Fibroblast of lung (primary cell): ENCODE data around the gene NOL4L. TPM values are rescaled to one million over a fixed set of nuclear protein-coding genes. Genes with fewer than 3 reads are reported as not detected.
A peak's percentile ranks its signal among the peaks of the same experiment; 100 is the strongest.

Experiments used
- DNase-seq, 2 donors: peaks; one replicate each; pipeline versions ENCODE4 v3.0.0 to v3.0.0-alpha.2; 2010; ENCODE audit warnings: low read depth in 2 of 2
- H2AFZ ChIP-seq: 2 replicates; pipeline ENCODE4 v1.5.1; 2012; ENCODE audit warnings: low read length, control low read depth, inconsistent platforms
- H3K27ac ChIP-seq: 2 replicates; pipeline ENCODE4 v1.5.1; 2011; ENCODE audit warnings: low read length, control low read depth; ENCODE audit not compliant: insufficient read depth
- H3K27me3 ChIP-seq: 2 replicates; pipeline ENCODE4 v1.5.1; 2011; ENCODE audit warnings: mild to moderate bottlenecking, low read length; ENCODE audit not compliant: control insufficient read depth, insufficient read depth
- H3K36me3 ChIP-seq: 2 replicates; pipeline ENCODE4 v1.5.1; 2011; ENCODE audit warnings: low read length; ENCODE audit not compliant: control insufficient read depth, insufficient read depth
- H3K4me1 ChIP-seq: 2 replicates; pipeline ENCODE4 v1.5.1; 2011; ENCODE audit warnings: low read length; ENCODE audit not compliant: control insufficient read depth, insufficient read depth; ENCODE audit errors: extremely low read depth
- H3K4me2 ChIP-seq: 2 replicates; pipeline ENCODE4 v1.5.1; 2011; ENCODE audit warnings: low read length, control low read depth; ENCODE audit not compliant: insufficient read depth; ENCODE audit errors: extremely low read depth
- H3K4me3 ChIP-seq, 4 experiments: fragments of 200-600 bp in 1 of 4; sonication (generic) in 1 of 4; replicated peaks in 1 of 4; 2 replicates each; pipeline ENCODE4 v1.5.1; 2011 to 2016; ENCODE audit warnings: low read length in 4 of 4, low read depth in 3 of 4, mild to moderate bottlenecking in 3 of 4, control low read depth in 2 of 4, inconsistent platforms in 1 of 4, mixed read lengths in 1 of 4; ENCODE audit not compliant: insufficient read depth in 1 of 4; ENCODE audit errors: control extremely low read depth in 1 of 4
- H3K79me2 ChIP-seq: 2 replicates; pipeline ENCODE4 v1.5.1; 2012; ENCODE audit warnings: mild to moderate bottlenecking, low read length, inconsistent platforms; ENCODE audit not compliant: control insufficient read depth, insufficient read depth
- H3K9ac ChIP-seq: 2 replicates; pipeline ENCODE4 v1.5.1; 2011; ENCODE audit warnings: mild to moderate bottlenecking, low read length, control low read depth; ENCODE audit not compliant: insufficient read depth
- H3K9me3 ChIP-seq: 2 replicates; pipeline ENCODE4 v1.5.1; 2012; ENCODE audit warnings: low read depth, low read length; ENCODE audit not compliant: control insufficient read depth, insufficient read depth
- H4K20me1 ChIP-seq: 2 replicates; pipeline ENCODE4 v1.5.1; 2011; ENCODE audit warnings: low read length; ENCODE audit not compliant: control insufficient read depth, insufficient read depth; ENCODE audit errors: extremely low read depth
- EZH2 ChIP-seq: IDR thresholded peaks from 2 replicates; pipeline ENCODE4 v1.5.1; 2012; ENCODE audit warnings: low read length, control low read depth, mild to moderate bottlenecking; ENCODE audit errors: missing control alignments
- polyA plus RNA-seq, 2 donors: library from polyadenylated mRNA; depleted of rRNA in 1 of 2; stranded (reverse) in 1 of 2; unstranded in 1 of 2; fragments of >200 nt; gene quantifications; 2 replicates each; pipeline ENCODE4 v1.2.1, GENCODE V29; 2011 to 2012; ENCODE audit warnings: missing spikeins in 1 of 2
- total RNA-seq: library from RNA; depleted of rRNA; stranded (reverse); fragments of >200 nt; gene quantifications from 2 replicates; pipeline ENCODE4 v1.2.1, GENCODE V29; 2014
- TF ChIP-seq, protein P1 (sequence below), 2 donors: IDR thresholded peaks in 1 of 2; conservative IDR thresholded peaks in 1 of 2; 1 replicate in 1 of 2; 2 replicates in 1 of 2; pipeline ENCODE4 v1.5.1; 2011 to 2012; ENCODE audit warnings: low read length in 2 of 2, control low read depth in 1 of 2, inconsistent platforms in 1 of 2, low read depth in 1 of 2, mild to moderate bottlenecking in 1 of 2

NOL4L gene
- total and polyA plus RNA-seq, 2 donors (not counting 1 experiment from before 2014, with no cell fraction given) = 3.2 to 4.0 TPM

DNA sequence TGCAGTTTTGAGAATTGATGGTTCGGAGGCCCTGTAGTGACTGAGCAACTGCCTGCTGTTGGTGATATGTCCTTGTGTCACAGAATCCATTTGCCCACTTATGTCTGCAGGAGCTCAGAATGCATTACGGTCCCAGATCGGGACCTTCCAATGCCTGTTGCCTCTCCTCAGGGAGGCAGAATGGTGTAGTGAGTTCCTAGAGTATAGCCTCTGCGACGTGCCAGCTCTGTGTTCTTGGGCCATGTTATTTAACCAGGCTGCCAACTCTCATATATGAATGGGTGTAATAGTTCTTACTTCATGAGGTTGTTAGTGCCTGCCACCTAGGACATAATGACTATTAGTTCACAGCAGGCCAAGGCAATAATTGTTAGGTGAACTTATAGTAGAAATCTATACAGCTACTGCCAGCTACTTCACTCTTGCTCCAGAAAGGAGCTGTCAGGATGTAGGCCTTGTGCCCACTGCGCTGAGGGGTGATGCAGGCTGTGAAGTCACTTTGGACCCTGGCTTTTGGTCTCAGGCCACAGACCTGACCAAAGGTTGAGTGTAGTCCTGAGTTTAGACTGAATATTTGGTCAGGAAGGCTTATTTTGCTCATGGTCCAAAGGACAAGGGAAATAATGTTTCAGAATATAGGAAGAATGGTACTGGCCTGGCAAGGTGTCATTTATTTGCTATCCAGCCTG, 144.9 kb downstream of the NOL4L start:
- Histone ChIP-seq H3K9ac (no peak overlapping the region), H3K4me3 (no peak overlapping the region), H3K4me1 (peaks cover 8% of the 10 kb centered on the region), H3K4me2 (no peak overlapping the region), H3K79me2 (no peaks in the 10 kb centered on the region), H3K27ac (no peak overlapping the region), H4K20me1 (no peaks in the 10 kb centered on the region), H3K36me3 (peaks cover 23% of the 10 kb centered on the region), H3K27me3 (no peaks in the 10 kb centered on the region), H2AFZ (no peak overlapping the region), H3K9me3 (no peaks in the 10 kb centered on the region)
- TF ChIP-seq, protein P1, sequence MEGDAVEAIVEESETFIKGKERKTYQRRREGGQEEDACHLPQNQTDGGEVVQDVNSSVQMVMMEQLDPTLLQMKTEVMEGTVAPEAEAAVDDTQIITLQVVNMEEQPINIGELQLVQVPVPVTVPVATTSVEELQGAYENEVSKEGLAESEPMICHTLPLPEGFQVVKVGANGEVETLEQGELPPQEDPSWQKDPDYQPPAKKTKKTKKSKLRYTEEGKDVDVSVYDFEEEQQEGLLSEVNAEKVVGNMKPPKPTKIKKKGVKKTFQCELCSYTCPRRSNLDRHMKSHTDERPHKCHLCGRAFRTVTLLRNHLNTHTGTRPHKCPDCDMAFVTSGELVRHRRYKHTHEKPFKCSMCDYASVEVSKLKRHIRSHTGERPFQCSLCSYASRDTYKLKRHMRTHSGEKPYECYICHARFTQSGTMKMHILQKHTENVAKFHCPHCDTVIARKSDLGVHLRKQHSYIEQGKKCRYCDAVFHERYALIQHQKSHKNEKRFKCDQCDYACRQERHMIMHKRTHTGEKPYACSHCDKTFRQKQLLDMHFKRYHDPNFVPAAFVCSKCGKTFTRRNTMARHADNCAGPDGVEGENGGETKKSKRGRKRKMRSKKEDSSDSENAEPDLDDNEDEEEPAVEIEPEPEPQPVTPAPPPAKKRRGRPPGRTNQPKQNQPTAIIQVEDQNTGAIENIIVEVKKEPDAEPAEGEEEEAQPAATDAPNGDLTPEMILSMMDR (conservative IDR thresholded peaks at IDR 0.05 in 1 of 2, IDR thresholded peaks at IDR 0.05 in 1 of 2; ENCODE audit: low read depth in 1 of 2, low read length in 2 of 2) = no peak
- no peak for TF ChIP-seq EZH2
- DNase-seq = no peak

- no peaks in the 10 kb centered on the region for H3K9me3 ChIP-seq
- peaks cover 30% of the 10 kb centered on the region for H3K36me3 ChIP-seq
- H2AFZ ChIP-seq = no peak overlapping the region
- peak; percentile 29 to 77 for DNase-seq
- TF ChIP-seq, protein P1 (conservative IDR thresholded peaks at IDR 0.05 in 1 of 2, IDR thresholded peaks at IDR 0.05 in 1 of 2; ENCODE audit: low read depth in 1 of 2, low read length in 2 of 2) = peak in 1 of 2 donors; percentile 1
- no peak for TF ChIP-seq EZH2
- H4K20me1 ChIP-seq = no peaks in the 10 kb centered on the region
- H3K27me3 ChIP-seq = no peaks in the 10 kb centered on the region
- H3K27ac ChIP-seq = peak overlapping the region; percentile 37
- H3K4me2 ChIP-seq = no peak overlapping the region
- H3K9ac ChIP-seq = no peak overlapping the region
- H3K4me3 ChIP-seq = no peak overlapping the region
- no peaks in the 10 kb centered on the region for H3K79me2 ChIP-seq
- H3K4me1 ChIP-seq = peaks cover 8% of the 10 kb centered on the region
These were observed 145.9 kb downstream of the NOL4L start for GRCh38 chr20:32439132-32439829.

DNA sequence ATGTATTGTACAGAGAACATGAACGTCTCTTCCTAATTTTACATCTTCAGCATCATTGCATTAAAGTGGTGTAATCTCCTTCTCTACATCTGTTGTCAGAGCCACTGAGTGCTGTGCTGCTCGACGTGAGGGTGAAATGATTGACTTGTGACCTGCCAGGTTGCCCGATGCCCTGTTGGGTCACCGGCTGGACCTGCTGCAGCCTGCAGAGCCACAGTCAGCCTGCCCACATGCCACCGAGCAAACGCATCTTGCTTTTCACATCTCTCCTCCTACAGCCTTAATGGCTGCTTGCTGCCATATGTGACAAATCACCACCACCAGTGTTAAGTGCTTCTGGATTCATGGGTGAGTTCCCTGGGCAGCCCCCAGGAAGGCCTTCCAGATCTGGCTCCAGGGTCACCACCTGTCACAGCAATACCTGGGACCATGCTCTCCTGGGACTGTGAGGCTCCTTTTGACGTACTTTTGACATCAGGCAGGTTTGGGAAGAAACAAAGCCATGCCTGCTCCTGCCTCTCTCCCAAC, 146.7 kb downstream of the NOL4L start:
- H3K9me3 ChIP-seq = no peaks in the 10 kb centered on the region
- no peak overlapping the region for H2AFZ ChIP-seq
- no peaks in the 10 kb centered on the region for H3K27me3 ChIP-seq
- no peak overlapping the region for H3K9ac ChIP-seq
- no peak overlapping the region for H3K4me3 ChIP-seq
- H3K4me2 ChIP-seq = no peak overlapping the region
- no peak for DNase-seq
- H3K27ac ChIP-seq = no peak overlapping the region
- peaks cover 8% of the 10 kb centered on the region for H3K4me1 ChIP-seq
- peaks cover 35% of the 10 kb centered on the region for H3K36me3 ChIP-seq
- no peak for TF ChIP-seq EZH2
- TF ChIP-seq, protein P1 (conservative IDR thresholded peaks at IDR 0.05 in 1 of 2, IDR thresholded peaks at IDR 0.05 in 1 of 2; ENCODE audit: low read depth in 1 of 2, low read length in 2 of 2) = no peak
- no peaks in the 10 kb centered on the region for H3K79me2 ChIP-seq
- no peaks in the 10 kb centered on the region for H4K20me1 ChIP-seq
